Measurements from ENCODE around the gene FMNL2.

Gene FMNL2

GRCh38 chr2:152594022-152594766 is 259.2 kb downstream of the FMNL2 start:
- no peak for DNase-seq

GRCh38 chr2:152594792-152595191 is 259.8 kb downstream of the FMNL2 start:
- DNase-seq: no peak

- DNase-seq: no peak
Measured at GRCh38 chr2:152598975-152599759, 264.2 kb downstream of the FMNL2 start.

- no peak for DNase-seq
Measured at GRCh38 chr2:152600051-152600657, 265.2 kb downstream of the FMNL2 start.

GRCh38 chr2:152600697-152601096 is 265.7 kb downstream of the FMNL2 start:
- no peak for DNase-seq

- no peak for DNase-seq
Measured at GRCh38 chr2:152602750-152603149, 267.8 kb downstream of the FMNL2 start.

- no peak for DNase-seq
Measured at GRCh38 chr2:152603166-152603565, 268.2 kb downstream of the FMNL2 start.

- DNase-seq: no peak
Measured at GRCh38 chr2:152606081-152606480, 271.1 kb downstream of the FMNL2 start.

- no peak for DNase-seq
Measured at GRCh38 chr2:152606941-152607340, 272.0 kb downstream of the FMNL2 start.

- DNase-seq: no peak
Measured at GRCh38 chr2:152607793-152608300, 272.9 kb downstream of the FMNL2 start.

- DNase-seq: no peak
Measured at GRCh38 chr2:152609154-152609553, 274.2 kb downstream of the FMNL2 start.

GRCh38 chr2:152609699-152610098 is 274.7 kb downstream of the FMNL2 start:
- no peak for DNase-seq

GRCh38 chr2:152611458-152612231 is 276.7 kb downstream of the FMNL2 start:
- DNase-seq: no peak

GRCh38 chr2:152613235-152613634 is 278.3 kb downstream of the FMNL2 start:
- DNase-seq: no peak

GRCh38 chr2:152615177-152615576 is 280.2 kb downstream of the FMNL2 start:
- no peak for DNase-seq

GRCh38 chr2:152617456-152618192 is 282.6 kb downstream of the FMNL2 start:
- DNase-seq: no peak

GRCh38 chr2:152618193-152618564 is 283.2 kb downstream of the FMNL2 start:
- DNase-seq: no peak

- no peak for DNase-seq
Measured at GRCh38 chr2:152620208-152620607, 285.2 kb downstream of the FMNL2 start.

- no peak for DNase-seq
Measured at GRCh38 chr2:152620985-152621384, 286.0 kb downstream of the FMNL2 start.

- DNase-seq: no peak
Measured at GRCh38 chr2:152622219-152622618, 287.2 kb downstream of the FMNL2 start.

- no peak for DNase-seq
Measured at GRCh38 chr2:152623076-152623740, 288.2 kb downstream of the FMNL2 start.

- no peak for DNase-seq
Measured at GRCh38 chr2:152623775-152624174, 288.8 kb downstream of the FMNL2 start.

All from activated T-cell treated with anti-CD3 and anti-CD28 coated beads, Interleukin-2, amount 50 U/mL, for 1 hour (primary cell).